HCT116 (cell line): ENCODE results near the gene CDC42EP1.

Experiments used
- CBX3 ChIP-seq: IDR thresholded peaks from 2 replicates; pipeline ENCODE4 v1.6.1; 2012; ENCODE audit warnings: low read depth
- EGR1 ChIP-seq: IDR thresholded peaks from 2 replicates; pipeline ENCODE4 v1.6.1; 2012; ENCODE audit warnings: low read depth
- EZH2 ChIP-seq: fragments of 200-600 bp; sonication (generic); IDR thresholded peaks from 2 replicates; pipeline ENCODE4 v1.6.1; 2017; ENCODE audit warnings: antibody characterized with exemption, mixed run types
- FOSL1 ChIP-seq: IDR thresholded peaks from 2 replicates; pipeline ENCODE4 v1.6.1; 2012; ENCODE audit warnings: low read depth
- POLR2A ChIP-seq: IDR thresholded peaks from 2 replicates; pipeline ENCODE4 v1.7.0; 2011; ENCODE audit warnings: borderline replicate concordance; ENCODE audit not compliant: insufficient read depth, insufficient read length; ENCODE audit errors: extremely low read depth
- POLR2AphosphoS5 ChIP-seq: IDR thresholded peaks from 2 replicates; pipeline ENCODE4 v1.6.1; 2011; ENCODE audit warnings: mild to moderate bottlenecking, low read depth, low read length, moderate library complexity
- RAD21 ChIP-seq: IDR thresholded peaks from 2 replicates; pipeline ENCODE4 v1.6.1; 2012; ENCODE audit warnings: low read depth, mild to moderate bottlenecking
- SP1 ChIP-seq: IDR thresholded peaks from 2 replicates; pipeline ENCODE4 v1.6.1; 2012; ENCODE audit warnings: low read depth
- TF ChIP-seq, protein P1 (sequence below), 3 experiments: fragments of 200-600 bp in 1 of 3; sonication (generic) in 1 of 3; IDR thresholded peaks in 2 of 3; conservative IDR thresholded peaks in 1 of 3; 2 replicates each; pipeline ENCODE4 v1.5.1; 2012 to 2017; ENCODE audit warnings: low read depth in 2 of 3, low read length in 2 of 3, antibody characterized with exemption in 1 of 3, borderline replicate concordance in 1 of 3, control low read depth in 1 of 3, mild to moderate bottlenecking in 1 of 3, mixed read lengths in 1 of 3, mixed run types in 1 of 3, moderate library complexity in 1 of 3; ENCODE audit not compliant: insufficient read depth in 1 of 3
- TF ChIP-seq, protein P2 (sequence below): IDR thresholded peaks from 2 replicates; pipeline ENCODE4 v1.6.1; 2012; ENCODE audit warnings: low read depth
- TF ChIP-seq, protein P3 (sequence below): IDR thresholded peaks from 2 replicates; pipeline ENCODE4 v1.6.1; 2012
- TF ChIP-seq, protein P4 (sequence below): IDR thresholded peaks from 2 replicates; pipeline ENCODE4 v1.6.1; 2012

DNA sequence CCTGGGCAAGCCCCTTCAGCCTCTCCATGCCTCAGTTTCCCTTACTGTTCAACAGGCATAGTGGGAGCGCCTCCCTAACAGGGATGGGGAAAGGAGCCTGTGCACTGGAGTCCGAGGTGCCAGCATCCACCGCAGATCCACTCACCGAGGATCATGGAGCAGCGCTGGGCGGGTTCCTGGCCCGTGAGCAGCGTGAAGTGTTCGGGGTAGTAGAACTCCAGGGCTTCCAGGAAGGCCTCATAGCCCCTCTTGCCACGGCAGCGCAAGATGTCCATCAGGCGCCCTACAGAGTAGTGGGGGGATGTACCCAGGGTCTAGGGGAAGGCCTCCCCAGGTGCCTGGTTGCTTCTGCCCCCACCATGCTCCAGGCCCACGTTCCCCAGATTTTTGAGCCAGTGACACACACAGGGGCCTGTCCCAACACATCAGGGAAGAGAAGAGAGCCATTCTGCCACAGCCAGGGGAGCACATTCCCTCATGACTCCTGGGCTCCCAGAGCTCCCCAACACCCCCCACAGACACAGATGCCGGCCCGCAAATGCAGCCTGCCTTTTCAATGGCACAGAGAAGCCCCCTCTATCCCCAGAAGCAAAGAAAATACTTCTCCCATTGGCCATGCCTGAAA, 42.3 kb upstream of the CDC42EP1 start:
- TF ChIP-seq, protein P1, sequence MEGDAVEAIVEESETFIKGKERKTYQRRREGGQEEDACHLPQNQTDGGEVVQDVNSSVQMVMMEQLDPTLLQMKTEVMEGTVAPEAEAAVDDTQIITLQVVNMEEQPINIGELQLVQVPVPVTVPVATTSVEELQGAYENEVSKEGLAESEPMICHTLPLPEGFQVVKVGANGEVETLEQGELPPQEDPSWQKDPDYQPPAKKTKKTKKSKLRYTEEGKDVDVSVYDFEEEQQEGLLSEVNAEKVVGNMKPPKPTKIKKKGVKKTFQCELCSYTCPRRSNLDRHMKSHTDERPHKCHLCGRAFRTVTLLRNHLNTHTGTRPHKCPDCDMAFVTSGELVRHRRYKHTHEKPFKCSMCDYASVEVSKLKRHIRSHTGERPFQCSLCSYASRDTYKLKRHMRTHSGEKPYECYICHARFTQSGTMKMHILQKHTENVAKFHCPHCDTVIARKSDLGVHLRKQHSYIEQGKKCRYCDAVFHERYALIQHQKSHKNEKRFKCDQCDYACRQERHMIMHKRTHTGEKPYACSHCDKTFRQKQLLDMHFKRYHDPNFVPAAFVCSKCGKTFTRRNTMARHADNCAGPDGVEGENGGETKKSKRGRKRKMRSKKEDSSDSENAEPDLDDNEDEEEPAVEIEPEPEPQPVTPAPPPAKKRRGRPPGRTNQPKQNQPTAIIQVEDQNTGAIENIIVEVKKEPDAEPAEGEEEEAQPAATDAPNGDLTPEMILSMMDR (IDR thresholded peaks at IDR 0.05 in 2 of 3, conservative IDR thresholded peaks at IDR 0.05 in 1 of 3; ENCODE audit: borderline replicate concordance in 1 of 3, insufficient read depth in 1 of 3, low read depth in 2 of 3, low read length in 2 of 3): no peak
- TF ChIP-seq EGR1: no peak
- no peak for TF ChIP-seq RAD21
- no peak for TF ChIP-seq FOSL1
- no peak for TF ChIP-seq POLR2A
- no peak for TF ChIP-seq SP1
- TF ChIP-seq, protein P2, sequence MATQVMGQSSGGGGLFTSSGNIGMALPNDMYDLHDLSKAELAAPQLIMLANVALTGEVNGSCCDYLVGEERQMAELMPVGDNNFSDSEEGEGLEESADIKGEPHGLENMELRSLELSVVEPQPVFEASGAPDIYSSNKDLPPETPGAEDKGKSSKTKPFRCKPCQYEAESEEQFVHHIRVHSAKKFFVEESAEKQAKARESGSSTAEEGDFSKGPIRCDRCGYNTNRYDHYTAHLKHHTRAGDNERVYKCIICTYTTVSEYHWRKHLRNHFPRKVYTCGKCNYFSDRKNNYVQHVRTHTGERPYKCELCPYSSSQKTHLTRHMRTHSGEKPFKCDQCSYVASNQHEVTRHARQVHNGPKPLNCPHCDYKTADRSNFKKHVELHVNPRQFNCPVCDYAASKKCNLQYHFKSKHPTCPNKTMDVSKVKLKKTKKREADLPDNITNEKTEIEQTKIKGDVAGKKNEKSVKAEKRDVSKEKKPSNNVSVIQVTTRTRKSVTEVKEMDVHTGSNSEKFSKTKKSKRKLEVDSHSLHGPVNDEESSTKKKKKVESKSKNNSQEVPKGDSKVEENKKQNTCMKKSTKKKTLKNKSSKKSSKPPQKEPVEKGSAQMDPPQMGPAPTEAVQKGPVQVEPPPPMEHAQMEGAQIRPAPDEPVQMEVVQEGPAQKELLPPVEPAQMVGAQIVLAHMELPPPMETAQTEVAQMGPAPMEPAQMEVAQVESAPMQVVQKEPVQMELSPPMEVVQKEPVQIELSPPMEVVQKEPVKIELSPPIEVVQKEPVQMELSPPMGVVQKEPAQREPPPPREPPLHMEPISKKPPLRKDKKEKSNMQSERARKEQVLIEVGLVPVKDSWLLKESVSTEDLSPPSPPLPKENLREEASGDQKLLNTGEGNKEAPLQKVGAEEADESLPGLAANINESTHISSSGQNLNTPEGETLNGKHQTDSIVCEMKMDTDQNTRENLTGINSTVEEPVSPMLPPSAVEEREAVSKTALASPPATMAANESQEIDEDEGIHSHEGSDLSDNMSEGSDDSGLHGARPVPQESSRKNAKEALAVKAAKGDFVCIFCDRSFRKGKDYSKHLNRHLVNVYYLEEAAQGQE: no peak
- TF ChIP-seq POLR2AphosphoS5: no peak
- TF ChIP-seq, protein P3, sequence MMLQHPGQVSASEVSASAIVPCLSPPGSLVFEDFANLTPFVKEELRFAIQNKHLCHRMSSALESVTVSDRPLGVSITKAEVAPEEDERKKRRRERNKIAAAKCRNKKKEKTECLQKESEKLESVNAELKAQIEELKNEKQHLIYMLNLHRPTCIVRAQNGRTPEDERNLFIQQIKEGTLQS: no peak
- TF ChIP-seq, protein P4, sequence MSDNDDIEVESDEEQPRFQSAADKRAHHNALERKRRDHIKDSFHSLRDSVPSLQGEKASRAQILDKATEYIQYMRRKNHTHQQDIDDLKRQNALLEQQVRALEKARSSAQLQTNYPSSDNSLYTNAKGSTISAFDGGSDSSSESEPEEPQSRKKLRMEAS: no peak
- TF ChIP-seq EZH2: no peak
- no peak for TF ChIP-seq CBX3
